ENCODE results near the gene GGN. TPM values are rescaled to one million over a fixed set of nuclear protein-coding genes. Genes with fewer than 3 reads are reported as not detected.
A peak's percentile ranks its signal among the peaks of the same experiment; 100 is the strongest.

GGN gene
- polyA plus RNA-seq, 1 of the 3 experiments (the other 2 are of a cell fraction), result 0.48 TPM

DNA sequence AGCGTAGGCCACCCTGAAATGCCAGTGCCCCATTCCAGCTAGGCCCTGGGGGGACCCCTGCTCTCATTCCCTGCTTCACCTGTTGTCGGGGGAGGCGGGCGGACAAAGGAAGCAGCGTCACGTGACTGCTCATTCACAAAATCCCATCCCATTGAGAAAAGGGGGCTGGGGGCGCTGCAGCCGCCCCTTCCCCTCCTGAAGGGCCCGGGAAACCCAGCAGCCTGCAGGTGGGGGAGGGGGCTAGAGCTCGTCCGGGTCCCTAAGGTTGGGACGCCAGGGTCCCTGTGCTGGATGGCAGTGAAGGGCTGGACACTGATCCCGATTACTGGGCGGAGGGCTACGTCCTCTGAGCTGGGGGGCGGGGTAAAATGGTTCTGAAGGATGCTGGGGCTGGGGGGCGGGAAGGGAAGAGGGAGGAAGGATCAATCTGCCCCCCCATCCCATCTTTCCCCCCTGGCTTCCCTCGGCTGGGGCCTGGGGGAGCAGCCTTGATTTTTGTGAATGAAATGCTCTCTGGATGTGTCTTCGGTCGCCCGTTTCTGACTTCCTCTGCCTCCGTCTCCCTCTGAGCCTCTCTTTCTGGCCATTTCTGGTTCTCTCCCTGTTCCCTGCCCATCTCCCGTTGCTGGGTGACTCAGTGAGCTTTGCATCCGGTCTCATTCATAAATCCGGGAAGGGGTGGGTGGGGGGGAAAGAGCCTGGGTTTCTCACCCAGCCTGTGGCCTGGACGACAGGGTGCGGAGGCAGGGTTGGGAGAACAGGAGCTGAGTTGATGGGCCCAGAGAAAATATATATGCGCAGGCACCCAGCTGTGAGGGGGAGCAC is 1.5 kb upstream of the GGN start (continued):
- no peak for TF ChIP-seq RXRA (IDR thresholded peaks at IDR 0.05; ENCODE audit: borderline replicate concordance, low read depth)
- TF ChIP-seq, protein P1, sequence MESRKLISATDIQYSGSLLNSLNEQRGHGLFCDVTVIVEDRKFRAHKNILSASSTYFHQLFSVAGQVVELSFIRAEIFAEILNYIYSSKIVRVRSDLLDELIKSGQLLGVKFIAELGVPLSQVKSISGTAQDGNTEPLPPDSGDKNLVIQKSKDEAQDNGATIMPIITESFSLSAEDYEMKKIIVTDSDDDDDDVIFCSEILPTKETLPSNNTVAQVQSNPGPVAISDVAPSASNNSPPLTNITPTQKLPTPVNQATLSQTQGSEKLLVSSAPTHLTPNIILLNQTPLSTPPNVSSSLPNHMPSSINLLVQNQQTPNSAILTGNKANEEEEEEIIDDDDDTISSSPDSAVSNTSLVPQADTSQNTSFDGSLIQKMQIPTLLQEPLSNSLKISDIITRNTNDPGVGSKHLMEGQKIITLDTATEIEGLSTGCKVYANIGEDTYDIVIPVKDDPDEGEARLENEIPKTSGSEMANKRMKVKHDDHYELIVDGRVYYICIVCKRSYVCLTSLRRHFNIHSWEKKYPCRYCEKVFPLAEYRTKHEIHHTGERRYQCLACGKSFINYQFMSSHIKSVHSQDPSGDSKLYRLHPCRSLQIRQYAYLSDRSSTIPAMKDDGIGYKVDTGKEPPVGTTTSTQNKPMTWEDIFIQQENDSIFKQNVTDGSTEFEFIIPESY (IDR thresholded peaks at IDR 0.05; ENCODE audit: borderline replicate concordance, low read depth), result no peak
- TF ChIP-seq SIN3A (IDR thresholded peaks at IDR 0.05; ENCODE audit: borderline replicate concordance, low read depth, low read length), result 0 out of 2 replicates have a peak, but pooled peaks have one; percentile 11
- no peak for TF ChIP-seq TAF1 (IDR thresholded peaks at IDR 0.05; ENCODE audit: borderline replicate concordance, low read depth, low read length)

DNA sequence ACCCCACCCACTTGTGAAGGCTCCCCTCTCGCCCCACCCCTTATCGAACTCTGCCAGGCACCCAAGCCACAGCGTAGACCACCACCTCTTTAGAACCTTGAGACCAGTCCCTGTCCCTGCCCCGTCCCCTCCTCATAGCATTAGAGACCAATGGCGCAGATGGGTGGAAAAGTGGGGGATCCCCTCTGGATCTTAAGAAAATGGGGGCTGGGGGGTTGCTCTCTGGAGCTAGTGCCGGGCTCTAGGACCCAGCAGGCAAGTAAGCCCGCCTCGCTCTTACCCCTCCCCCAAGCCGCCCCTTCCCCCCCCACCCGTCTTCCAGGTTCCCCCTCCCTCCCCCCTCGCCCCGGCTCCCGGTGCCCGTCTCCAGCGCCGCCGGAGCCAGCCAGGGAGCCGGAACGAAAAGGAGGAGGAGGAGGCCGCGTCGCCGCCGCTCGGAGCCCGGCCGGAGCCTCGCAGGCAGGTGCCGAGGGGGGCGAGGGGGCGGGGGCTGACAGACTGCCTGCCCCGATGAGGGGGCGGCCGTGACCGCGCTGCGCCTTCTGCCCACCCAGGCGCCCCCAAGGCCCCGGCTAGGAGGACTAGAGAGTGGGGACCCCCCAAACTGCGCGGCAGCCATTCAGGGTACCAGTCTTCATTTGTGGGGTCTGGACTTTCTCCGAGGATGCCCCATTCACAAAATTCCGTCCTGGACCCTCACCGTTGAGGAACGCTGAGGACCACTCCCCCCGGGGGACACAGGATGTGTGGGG is 691 bp upstream of the GGN start, which contains the start of gene SPRED3:
Gene SPRED3, plus strand, starts transcription at position 349 of the 752 bp plus-strand sequence. CDS start 1,606 bp downstream, outside the sequence.
- CTCF ChIA-PET, result interaction anchor here (0.9 to 4.1 kb wide), 6 partner anchors 14 to 490 kb away, joined by 3 to 34 read pairs (median 4); partner anchors contain the start of genes CATSPERG, FAM98C and PSMD8
- Histone ChIP-seq H3K27me3 (ENCODE audit: insufficient read depth) (no peaks in the 10 kb centered on the region), H3K4me2 (peak within 1 kb of the TSS; percentile 98), H3K27ac (ENCODE audit: low read depth in 2 of 2, low read length in 1 of 2) (peak within 1 kb of the TSS; percentile 88 to 95), H3K79me2 (ENCODE audit: insufficient read depth) (peaks cover 30% of the 10 kb centered on the region), H3K4me1 (ENCODE audit: control insufficient read depth in 1 of 2, insufficient read depth in 2 of 2, low read depth in 1 of 2, low read length in 1 of 2) (peaks cover 9 to 13% of the 10 kb centered on the region in 2 experiments; a peak in 2 of 4 replicates), H3K9ac (peak within 1 kb of the TSS; percentile 95), H3K36me3 (replicated peaks in 1 of 2; ENCODE audit: control insufficient read depth in 1 of 2, insufficient read depth in 2 of 2, low read length in 1 of 2) (peaks cover 21% of the 10 kb centered on the region in 2 experiments), H2AFZ (ENCODE audit: low read depth) (peak within 1 kb of the TSS; percentile 85; the same call in 1 of the 2 replicates), H3K9me3 (no peaks in the 10 kb centered on the region), H3K4me3 (ENCODE audit: low read depth in 2 of 2, low read length in 1 of 2) (peak within 1 kb of the TSS; percentile 84 to 99), H3K9me2 (no peaks in the 10 kb centered on the region), H4K20me1 (ENCODE audit: insufficient read depth) (0 out of 2 replicates have a peak, but pooled peaks cover 5% of the 10 kb centered on the region), H3F3A (replicated peaks; ENCODE audit: insufficient read depth) (peaks cover 19% of the 10 kb centered on the region)
- TF ChIP-seq CHD2 (IDR thresholded peaks at IDR 0.05; ENCODE audit: low read length, partially characterized antibody), result peak; percentile 70
- no peak for TF ChIP-seq NRF1 (IDR thresholded peaks at IDR 0.05; ENCODE audit: low read depth, low read length)
- 2% methylated on average over 29 of the region's 46 CpGs for WGBS (ENCODE audit: low lambda C conversion rate)
- peak; percentile 90 for DNase-seq
- POLR2A ChIA-PET, result interaction anchor here (0.5 to 4.1 kb wide), 5 partner anchors 13 to 28 kb away, joined by 3 to 30 read pairs (median 7); partner anchors contain the start of genes FAM98C and PSMD8

GRCh38 chr19:38386971-38387549 is 774 bp downstream of the GGN start:
- peaks cover 22% of the 10 kb centered on the region for H3F3A ChIP-seq (replicated peaks; ENCODE audit: insufficient read depth)
- H3K27ac ChIP-seq (ENCODE audit: low read depth in 2 of 2, low read length in 1 of 2), result peak overlapping the region; percentile 88 to 95
- peaks cover 30% of the 10 kb centered on the region for H3K79me2 ChIP-seq (ENCODE audit: insufficient read depth)
- H4K20me1 ChIP-seq (ENCODE audit: insufficient read depth), result 0 out of 2 replicates have a peak, but pooled peaks cover 5% of the 10 kb centered on the region
- peaks cover 9 to 13% of the 10 kb centered on the region in 2 experiments; a peak in 2 of 4 replicates for H3K4me1 ChIP-seq (ENCODE audit: control insufficient read depth in 1 of 2, insufficient read depth in 2 of 2, low read depth in 1 of 2, low read length in 1 of 2)
- no peaks in the 10 kb centered on the region for H3K9me3 ChIP-seq
- peak overlapping the region; percentile 78; the same call in 1 of the 2 replicates for H2AFZ ChIP-seq (ENCODE audit: low read depth)
- peak; percentile 63 for DNase-seq
- CTCF ChIA-PET, result interaction anchor here (0.8 to 4.1 kb wide), 5 partner anchors 11 to 543 kb away, joined by 3 to 34 read pairs (median 4); partner anchors contain the start of genes CATSPERG, FAM98C, MRPS12 and SARS2
- WGBS (ENCODE audit: low lambda C conversion rate), result 61% methylated on average over 28 of the region's 36 CpGs
- no peaks in the 10 kb centered on the region for H3K27me3 ChIP-seq (ENCODE audit: insufficient read depth)
- H3K9ac ChIP-seq, result peak overlapping the region; percentile 70
- H3K36me3 ChIP-seq (replicated peaks in 1 of 2; ENCODE audit: control insufficient read depth in 1 of 2, insufficient read depth in 2 of 2, low read length in 1 of 2), result peaks cover 16 to 26% of the 10 kb centered on the region in 2 experiments
- no peaks in the 10 kb centered on the region for H3K9me2 ChIP-seq
- peak overlapping the region; percentile 84 to 99 for H3K4me3 ChIP-seq (ENCODE audit: low read depth in 2 of 2, low read length in 1 of 2)
- POLR2A ChIA-PET, result interaction anchor here (0.6 to 4.1 kb wide), 5 partner anchors 12 to 588 kb away, joined by 3 to 30 read pairs (median 7); partner anchors contain the start of genes FAM98C, FBXO17 and PSMD8
- peak overlapping the region; percentile 98 for H3K4me2 ChIP-seq
- TF ChIP-seq FOSL2 (IDR thresholded peaks at IDR 0.05; ENCODE audit: borderline replicate concordance, low read depth) (no peak), POLR2AphosphoS5 (IDR thresholded peaks at IDR 0.05; ENCODE audit: low read depth, low read length) (no peak), GATA2 (CRISPR knock-in tag; IDR thresholded peaks at IDR 0.05) (no peak), NRF1 (IDR thresholded peaks at IDR 0.05; ENCODE audit: low read depth, low read length) (no peak), JUND (IDR thresholded peaks at IDR 0.05) (no peak), FOXJ3 (CRISPR knock-in tag; IDR thresholded peaks at IDR 0.05) (no peak)
- TF ChIP-seq, protein P2, sequence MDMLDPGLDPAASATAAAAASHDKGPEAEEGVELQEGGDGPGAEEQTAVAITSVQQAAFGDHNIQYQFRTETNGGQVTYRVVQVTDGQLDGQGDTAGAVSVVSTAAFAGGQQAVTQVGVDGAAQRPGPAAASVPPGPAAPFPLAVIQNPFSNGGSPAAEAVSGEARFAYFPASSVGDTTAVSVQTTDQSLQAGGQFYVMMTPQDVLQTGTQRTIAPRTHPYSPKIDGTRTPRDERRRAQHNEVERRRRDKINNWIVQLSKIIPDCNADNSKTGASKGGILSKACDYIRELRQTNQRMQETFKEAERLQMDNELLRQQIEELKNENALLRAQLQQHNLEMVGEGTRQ (IDR thresholded peaks at IDR 0.05; ENCODE audit: borderline replicate concordance, low read depth, low read length), result no peak
- TF ChIP-seq, protein P3, sequence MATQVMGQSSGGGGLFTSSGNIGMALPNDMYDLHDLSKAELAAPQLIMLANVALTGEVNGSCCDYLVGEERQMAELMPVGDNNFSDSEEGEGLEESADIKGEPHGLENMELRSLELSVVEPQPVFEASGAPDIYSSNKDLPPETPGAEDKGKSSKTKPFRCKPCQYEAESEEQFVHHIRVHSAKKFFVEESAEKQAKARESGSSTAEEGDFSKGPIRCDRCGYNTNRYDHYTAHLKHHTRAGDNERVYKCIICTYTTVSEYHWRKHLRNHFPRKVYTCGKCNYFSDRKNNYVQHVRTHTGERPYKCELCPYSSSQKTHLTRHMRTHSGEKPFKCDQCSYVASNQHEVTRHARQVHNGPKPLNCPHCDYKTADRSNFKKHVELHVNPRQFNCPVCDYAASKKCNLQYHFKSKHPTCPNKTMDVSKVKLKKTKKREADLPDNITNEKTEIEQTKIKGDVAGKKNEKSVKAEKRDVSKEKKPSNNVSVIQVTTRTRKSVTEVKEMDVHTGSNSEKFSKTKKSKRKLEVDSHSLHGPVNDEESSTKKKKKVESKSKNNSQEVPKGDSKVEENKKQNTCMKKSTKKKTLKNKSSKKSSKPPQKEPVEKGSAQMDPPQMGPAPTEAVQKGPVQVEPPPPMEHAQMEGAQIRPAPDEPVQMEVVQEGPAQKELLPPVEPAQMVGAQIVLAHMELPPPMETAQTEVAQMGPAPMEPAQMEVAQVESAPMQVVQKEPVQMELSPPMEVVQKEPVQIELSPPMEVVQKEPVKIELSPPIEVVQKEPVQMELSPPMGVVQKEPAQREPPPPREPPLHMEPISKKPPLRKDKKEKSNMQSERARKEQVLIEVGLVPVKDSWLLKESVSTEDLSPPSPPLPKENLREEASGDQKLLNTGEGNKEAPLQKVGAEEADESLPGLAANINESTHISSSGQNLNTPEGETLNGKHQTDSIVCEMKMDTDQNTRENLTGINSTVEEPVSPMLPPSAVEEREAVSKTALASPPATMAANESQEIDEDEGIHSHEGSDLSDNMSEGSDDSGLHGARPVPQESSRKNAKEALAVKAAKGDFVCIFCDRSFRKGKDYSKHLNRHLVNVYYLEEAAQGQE (IDR thresholded peaks at IDR 0.05; ENCODE audit: low read depth, low read length), result no peak

Data from SK-N-SH (cell line).